RPMI8226 (cell line): ENCODE measurements around the gene SELL.
A peak's percentile ranks its signal among the peaks of the same experiment; 100 is the strongest.
"Not testable (repeated sequence)": the region's sequence is repeated elsewhere in the genome, so short reads cannot be mapped to it uniquely, and the experiment has no call there.

Experiments used
- DNase-seq: peaks from one replicate; pipeline ENCODE4 v3.0.0-alpha.2; 2015

SELL gene

GRCh38 chr1:169701261-169702005 is 10.0 kb downstream of the SELL start:
- no peak for DNase-seq

DNA sequence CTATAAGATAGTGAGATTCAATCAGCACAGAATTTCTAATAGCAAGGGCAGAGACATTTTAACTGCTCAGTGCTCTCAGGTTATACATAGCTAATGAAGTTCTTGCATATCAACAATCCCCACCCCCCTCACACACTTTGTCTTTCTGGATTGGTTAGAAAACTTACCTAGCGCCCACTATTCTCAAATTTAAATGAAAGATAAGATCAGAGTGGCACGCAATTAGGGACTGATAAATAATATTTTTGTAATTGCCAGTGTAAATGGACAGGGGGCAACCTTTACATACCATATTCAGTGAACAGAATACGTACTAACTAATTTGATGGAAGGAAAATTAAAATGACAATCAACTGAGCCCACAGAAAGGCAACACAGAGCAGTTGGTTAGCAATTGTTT is 11.7 kb downstream of the SELL start:
- no peak for DNase-seq

DNA sequence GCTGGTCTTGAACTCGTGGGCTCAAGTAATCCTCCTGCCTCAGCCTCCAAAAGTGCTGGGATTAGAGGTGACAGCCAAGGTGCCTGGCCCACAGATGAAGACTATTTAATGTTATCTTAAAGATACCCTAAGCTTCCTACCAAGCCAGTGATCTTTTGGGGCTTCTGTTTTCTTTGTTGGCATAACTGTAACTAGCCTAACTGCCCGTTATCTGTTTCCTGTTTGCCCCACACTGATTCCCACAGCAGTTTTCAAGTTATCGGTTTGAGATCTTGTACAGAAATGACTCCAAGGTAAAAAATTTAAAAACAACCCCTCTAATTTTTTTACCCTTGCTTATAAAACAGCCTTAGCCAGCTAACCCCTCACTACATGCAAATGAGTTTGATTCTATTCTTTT is 12.4 kb downstream of the SELL start:
- DNase-seq: no peak

GRCh38 chr1:169697755-169698154 is 13.7 kb downstream of the SELL start:
- DNase-seq: no peak

DNA sequence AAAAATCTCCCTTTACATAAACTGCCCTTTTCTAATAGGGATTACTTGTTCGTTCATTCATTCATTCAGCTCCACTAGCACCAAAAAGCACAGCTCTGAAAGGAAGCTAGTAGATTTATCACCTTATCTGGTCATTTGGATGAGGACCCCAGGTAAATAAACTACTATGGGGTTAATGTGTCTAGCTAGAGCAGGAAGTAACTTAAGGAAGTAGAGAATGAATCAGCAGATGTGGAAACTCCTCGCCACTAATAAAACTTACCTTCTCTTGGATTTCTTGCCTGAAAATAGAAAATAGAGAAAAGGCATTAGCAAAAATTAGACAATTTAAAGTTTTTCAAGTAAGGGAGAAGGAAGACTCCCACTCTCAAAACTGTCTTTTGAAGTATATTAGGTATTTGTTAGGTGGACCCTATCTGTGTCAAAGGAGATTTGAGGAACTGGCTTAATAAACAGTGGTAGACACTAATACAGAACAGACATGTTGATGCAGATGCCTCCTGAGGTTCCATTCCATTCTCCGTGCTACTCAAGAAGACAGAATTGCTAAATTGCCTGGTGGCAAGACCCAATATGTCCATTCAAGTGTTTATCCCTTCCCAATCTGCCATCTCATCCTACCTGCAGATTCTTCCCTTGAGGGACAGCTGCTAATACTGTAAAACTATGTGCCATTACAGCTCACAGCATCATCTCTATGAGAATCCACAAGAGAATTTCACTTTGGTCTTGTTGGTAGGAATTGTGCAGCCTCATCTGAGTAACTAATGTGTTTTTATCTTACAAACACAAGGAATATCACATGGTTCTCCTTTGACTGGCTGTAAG is 14.9 kb downstream of the SELL start:
- DNase-seq: no peak

DNA sequence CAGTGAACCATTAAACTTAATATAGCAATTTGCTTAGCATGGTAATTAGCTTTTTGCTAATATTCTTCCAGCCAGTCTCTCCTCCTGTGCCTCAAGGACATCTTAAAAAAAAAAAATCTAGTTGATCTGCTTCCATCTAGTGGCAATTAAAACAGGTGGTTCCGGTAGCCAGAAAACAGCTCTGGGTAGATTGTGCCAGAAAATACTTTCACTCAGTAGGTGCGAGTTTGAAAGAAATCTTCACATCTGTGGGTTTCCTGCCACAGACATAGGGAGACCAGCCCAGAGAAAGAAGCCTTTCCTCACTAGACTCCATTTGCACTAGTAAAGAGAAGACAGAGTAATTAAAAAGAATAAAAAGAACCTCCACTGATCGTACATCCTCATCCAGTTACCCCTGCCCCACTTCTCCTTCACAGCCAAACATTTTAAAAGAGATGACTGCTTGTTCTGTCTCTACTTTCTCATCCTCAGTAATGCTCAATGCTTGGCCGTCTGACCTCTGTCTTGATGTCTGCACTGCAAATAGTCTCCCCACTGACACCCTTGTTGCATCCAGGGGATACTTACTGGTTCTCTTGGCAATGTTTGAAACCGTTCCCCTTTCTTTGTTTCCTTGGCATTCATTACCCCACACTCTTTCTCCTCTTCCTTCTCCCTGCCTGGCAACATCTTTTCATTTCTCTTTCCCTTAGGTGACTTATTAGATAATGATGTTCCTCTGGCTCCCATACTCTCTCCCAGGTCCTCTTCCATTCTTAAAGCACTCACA is 16.9 kb downstream of the SELL start:
- DNase-seq: peak; percentile 65

GRCh38 chr1:169692756-169693460 is 18.5 kb downstream of the SELL start:
- peak; percentile 55 for DNase-seq

DNA sequence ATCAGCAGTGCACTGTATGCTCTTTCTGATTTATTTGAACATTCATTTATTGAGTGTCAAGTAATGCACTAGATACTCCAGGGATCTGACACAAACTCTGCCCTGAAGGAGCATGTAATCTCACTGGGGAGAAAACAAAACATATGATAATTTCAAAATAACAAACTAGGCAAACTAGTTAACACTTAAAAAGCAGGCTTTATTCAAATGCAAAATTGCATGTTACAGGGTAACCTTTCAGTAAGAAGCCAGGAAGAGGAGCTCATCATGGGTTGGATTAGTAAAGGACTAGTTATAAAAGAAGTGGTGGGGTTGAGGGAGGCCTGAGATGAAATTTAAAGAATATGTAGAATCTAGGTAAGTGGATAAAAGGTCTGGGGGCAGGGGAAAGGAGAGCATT is 20.9 kb downstream of the SELL start:
- no peak for DNase-seq

DNA sequence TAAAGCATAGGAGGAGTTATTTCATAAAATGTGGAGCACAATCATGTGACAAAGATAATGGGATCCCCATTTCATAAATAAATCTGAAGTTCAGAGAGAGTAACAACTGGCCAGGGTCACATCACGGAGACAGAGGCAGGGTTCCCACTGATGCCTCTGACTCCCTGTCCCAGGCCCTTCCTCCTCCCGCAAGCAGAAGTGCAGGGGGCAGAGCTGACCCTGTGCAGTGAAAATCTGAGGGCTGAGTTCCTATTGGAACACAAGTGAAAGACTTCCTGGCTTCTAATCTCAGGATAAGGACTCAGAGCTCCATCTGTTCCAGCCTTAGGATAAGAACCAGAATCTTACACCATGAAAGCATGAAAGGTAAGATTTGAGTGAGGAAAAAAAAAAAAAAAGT is 22.0 kb downstream of the SELL start:
- no peak for DNase-seq

- not testable (repeated sequence) for DNase-seq
These were observed 23.0 kb downstream of the SELL start for GRCh38 chr1:169688377-169688776.

DNA sequence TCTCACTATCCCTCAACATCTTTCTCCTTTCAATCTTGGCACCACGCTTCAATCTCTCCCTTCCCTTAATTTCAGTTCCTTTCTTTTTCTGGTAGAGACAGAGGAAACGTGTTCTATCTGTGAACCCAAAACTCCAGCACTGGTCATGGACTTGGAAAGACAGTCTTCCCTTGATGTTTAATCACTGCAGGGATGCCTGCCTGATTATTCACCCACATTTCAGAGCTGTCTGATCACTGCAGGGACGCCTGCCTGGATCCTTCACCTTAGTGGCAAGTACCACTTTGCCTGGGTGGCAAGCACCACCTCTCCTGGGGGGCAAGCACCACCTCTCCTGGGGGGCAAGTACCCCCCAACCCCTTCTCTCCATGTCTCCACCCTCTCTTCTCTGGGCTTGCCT is 27.8 kb downstream of the SELL start:
- DNase-seq: no peak

GRCh38 chr1:169683168-169683567 is 28.3 kb downstream of the SELL start:
- not testable (repeated sequence) for DNase-seq

- no peak for DNase-seq
These were observed 29.3 kb downstream of the SELL start for GRCh38 chr1:169682071-169682470.

- DNase-seq: no peak
These were observed 30.3 kb downstream of the SELL start for GRCh38 chr1:169681140-169681539.

DNA sequence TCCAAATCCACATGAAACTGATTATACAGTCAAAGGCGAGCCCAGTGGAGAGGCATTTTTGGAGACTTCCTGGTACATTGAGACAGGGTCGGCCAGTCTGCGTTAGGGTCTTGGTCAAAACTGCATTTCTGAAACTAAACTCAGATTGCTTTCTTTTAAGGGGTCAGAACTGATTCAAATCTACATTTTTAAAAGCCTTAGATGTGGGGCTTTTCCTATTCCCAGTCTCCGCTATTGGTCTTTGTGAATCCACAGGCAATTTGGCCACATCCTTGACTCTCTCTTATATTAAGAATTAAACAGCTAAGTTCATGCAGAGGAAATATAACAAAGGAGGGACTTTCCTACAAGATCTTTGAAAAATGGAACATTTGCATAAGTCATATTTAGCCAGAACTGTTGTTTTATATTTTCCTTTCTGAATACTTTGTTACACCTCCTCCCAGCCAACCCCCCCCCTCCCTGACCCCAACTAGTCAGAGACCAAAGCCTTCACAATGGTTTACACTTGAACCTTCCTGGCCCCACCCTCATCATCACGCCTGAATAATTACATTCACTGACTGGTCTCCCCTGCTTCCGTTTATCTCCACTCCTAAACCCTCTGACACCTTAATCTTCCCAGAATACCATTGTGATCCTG is 30.9 kb downstream of the SELL start:
- DNase-seq: no peak

DNA sequence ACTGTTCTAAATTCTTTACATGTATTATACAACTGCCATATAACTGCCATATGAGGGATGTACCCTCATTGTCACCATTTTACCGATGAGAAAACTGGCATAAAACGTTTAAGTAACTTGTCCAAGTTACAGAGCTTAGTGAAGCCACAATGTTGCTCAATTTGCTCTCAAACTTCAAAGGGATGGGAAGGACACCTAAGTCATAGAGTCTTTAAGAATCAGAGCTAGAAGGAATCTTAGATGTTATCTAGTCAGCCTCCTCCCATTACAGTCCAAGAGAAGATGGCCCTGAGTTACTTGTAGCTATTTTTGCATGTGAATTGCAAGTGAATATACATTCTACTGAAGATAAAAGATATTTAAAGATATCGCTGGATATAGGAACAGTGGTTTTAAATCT is 31.7 kb downstream of the SELL start:
- no peak for DNase-seq

DNA sequence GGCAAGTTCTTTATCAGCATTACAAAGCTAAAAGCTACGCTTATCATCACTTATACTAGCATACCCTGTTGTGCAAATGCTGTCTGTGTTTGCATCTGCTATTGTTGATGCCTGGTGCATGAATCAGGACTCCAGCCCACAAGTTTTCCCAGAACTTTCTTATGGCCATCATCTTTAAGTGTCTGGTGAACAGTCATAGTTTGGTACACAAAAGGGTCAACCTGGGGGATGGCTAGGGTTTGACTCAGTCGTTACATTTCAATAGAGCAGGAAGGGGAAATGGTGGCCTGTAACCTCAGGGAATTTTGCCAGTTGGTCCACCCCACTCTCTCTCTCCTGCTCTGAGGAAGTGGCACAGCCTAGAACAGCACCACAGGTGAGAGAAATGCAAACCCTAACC is 35.4 kb downstream of the SELL start:
- DNase-seq: no peak

- no peak for DNase-seq
These were observed 40.6 kb downstream of the SELL start for GRCh38 chr1:169670836-169671235.

DNA sequence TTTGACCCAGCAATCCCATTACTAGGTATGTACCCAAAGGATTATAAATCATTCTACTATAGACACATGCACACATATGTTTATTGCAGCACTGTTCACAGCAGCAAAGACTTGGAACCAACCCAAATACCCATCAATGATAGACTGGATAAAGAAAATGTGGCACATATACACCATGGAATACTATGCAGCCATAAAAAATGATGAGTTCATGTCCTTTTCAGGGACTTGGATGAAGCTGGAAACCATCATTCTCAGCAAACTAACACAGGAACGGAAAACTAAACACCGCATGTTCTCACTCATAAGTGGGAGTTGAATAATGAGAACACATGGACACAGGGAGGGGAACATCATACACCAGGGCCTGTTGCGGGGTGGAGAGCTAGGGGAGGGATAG is 41.2 kb downstream of the SELL start:
- DNase-seq: not testable (repeated sequence)

GRCh38 chr1:169667699-169668596 is 43.5 kb downstream of the SELL start:
- peak; percentile 15 for DNase-seq

GRCh38 chr1:169667227-169667639 is 44.2 kb downstream of the SELL start:
- DNase-seq: not testable (repeated sequence)
